GM12864 (cell line): ENCODE data around the gene PRLR.

Experiments
- DNase-seq: peaks from one replicate; pipeline ENCODE4 v3.0.0-alpha.2; 2011; ENCODE audit warnings: low read depth
- H3K4me3 ChIP-seq: 2 replicates; pipeline ENCODE4 v1.5.1; 2011; ENCODE audit warnings: mild to moderate bottlenecking, low read depth, low read length, control low read depth
- CTCF ChIP-seq: IDR thresholded peaks from 2 replicates; pipeline ENCODE4 v1.5.1; 2011; ENCODE audit warnings: low read depth, mild to moderate bottlenecking, moderate library complexity, low read length, control low read depth, inconsistent platforms; ENCODE audit errors: missing control alignments

Gene PRLR

GRCh38 chr5:35081134-35081533 lies 149.2 kb downstream of the PRLR start:
- no peak for DNase-seq
- no peak overlapping the region for H3K4me3 ChIP-seq
- TF ChIP-seq CTCF, result no peak

- DNase-seq, result no peak
- TF ChIP-seq CTCF, result no peak
- no peak overlapping the region for H3K4me3 ChIP-seq
These were observed 157.1 kb downstream of the PRLR start for GRCh38 chr5:35073160-35073559.

GRCh38 chr5:35069188-35069587 lies 161.1 kb downstream of the PRLR start:
- no peak for DNase-seq
- no peak overlapping the region for H3K4me3 ChIP-seq
- no peak for TF ChIP-seq CTCF

GRCh38 chr5:35067985-35068384 lies 162.3 kb downstream of the PRLR start:
- H3K4me3 ChIP-seq, result no peak overlapping the region
- TF ChIP-seq CTCF, result no peak
- DNase-seq, result no peak

GRCh38 chr5:35066260-35066795 lies 164.0 kb downstream of the PRLR start:
- peak; percentile 4 for DNase-seq
- TF ChIP-seq CTCF, result no peak

GRCh38 chr5:35063414-35063813 lies 166.9 kb downstream of the PRLR start:
- no peak for DNase-seq
- no peak overlapping the region for H3K4me3 ChIP-seq
- no peak for TF ChIP-seq CTCF

More at GRCh38 chr5:35066260-35066795, 164.0 kb downstream of the PRLR start:
- no peak overlapping the region for H3K4me3 ChIP-seq

GRCh38 chr5:35061211-35061770 lies 169.0 kb downstream of the PRLR start:
- TF ChIP-seq CTCF, result no peak
- no peak for DNase-seq

More at GRCh38 chr5:35061211-35061770, 169.0 kb downstream of the PRLR start:
- H3K4me3 ChIP-seq, result no peak overlapping the region
